Activated CD8-positive, alpha-beta memory T cell treated with anti-CD3 and anti-CD28 coated beads for 1 hour (primary cell): ENCODE results near the gene BIN2.
"Not testable (repeated sequence)": the region's sequence is repeated elsewhere in the genome, so short reads cannot be mapped to it uniquely, and the experiment has no call there.

Experiments used
- DNase-seq, 2 donors: peaks; one replicate each; pipeline ENCODE4 v3.0.0-alpha.2; 2020; ENCODE audit warnings: low read depth in 1 of 2; ENCODE audit errors: extremely low read depth in 1 of 2

BIN2 gene

GRCh38 chr12:51318057-51318806 is 5.7 kb downstream of the BIN2 start:
- DNase-seq, result not testable (repeated sequence)

- no peak for DNase-seq
These were observed 12.6 kb downstream of the BIN2 start for GRCh38 chr12:51311389-51311788.

- DNase-seq, result no peak
These were observed 16.1 kb downstream of the BIN2 start for GRCh38 chr12:51307655-51308593.

GRCh38 chr12:51306507-51306906 is 17.5 kb downstream of the BIN2 start:
- no peak for DNase-seq

DNA sequence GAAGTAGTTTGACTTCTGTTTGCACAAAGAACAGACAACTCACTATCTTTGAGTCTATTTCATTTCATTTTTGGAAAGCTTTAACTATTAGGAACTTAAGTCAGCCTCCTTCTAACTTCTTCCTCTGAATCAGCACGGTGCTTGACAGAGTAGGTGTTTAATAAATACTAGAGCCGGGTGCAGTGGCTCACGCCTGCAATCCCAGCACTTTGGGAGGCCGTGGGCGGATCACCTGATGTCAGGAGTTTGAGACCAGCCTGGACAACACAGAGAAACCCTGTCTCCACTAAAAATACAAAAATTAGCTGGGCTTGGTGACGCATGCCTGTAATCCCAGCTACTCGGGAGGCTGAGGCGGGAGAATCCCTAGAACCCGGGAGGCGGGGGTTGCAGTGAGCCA is 23.2 kb downstream of the BIN2 start:
- DNase-seq, result not testable (repeated sequence)

GRCh38 chr12:51295651-51296050 is 28.3 kb downstream of the BIN2 start:
- no peak for DNase-seq

- DNase-seq, result not testable (repeated sequence)
These were observed 29.9 kb downstream of the BIN2 start for GRCh38 chr12:51294097-51294496.

DNA sequence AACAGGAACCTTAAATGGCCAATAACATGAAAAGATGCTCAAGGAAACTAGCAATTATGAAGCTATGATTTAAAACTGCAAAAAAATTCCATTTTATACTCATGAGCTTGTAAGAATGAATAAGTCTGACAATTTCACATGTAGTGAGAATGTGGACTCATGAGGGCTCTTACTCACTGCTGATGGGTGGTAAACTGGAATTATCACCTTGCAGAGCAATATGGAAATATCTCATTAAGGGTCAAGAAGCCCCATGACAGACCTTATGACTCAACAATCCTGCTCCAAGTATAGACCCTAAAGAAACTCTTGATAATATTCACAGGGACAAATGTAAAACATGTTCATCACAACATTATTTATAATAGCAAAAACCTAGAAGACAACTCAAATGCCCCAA is 30.3 kb downstream of the BIN2 start:
- no peak for DNase-seq

DNA sequence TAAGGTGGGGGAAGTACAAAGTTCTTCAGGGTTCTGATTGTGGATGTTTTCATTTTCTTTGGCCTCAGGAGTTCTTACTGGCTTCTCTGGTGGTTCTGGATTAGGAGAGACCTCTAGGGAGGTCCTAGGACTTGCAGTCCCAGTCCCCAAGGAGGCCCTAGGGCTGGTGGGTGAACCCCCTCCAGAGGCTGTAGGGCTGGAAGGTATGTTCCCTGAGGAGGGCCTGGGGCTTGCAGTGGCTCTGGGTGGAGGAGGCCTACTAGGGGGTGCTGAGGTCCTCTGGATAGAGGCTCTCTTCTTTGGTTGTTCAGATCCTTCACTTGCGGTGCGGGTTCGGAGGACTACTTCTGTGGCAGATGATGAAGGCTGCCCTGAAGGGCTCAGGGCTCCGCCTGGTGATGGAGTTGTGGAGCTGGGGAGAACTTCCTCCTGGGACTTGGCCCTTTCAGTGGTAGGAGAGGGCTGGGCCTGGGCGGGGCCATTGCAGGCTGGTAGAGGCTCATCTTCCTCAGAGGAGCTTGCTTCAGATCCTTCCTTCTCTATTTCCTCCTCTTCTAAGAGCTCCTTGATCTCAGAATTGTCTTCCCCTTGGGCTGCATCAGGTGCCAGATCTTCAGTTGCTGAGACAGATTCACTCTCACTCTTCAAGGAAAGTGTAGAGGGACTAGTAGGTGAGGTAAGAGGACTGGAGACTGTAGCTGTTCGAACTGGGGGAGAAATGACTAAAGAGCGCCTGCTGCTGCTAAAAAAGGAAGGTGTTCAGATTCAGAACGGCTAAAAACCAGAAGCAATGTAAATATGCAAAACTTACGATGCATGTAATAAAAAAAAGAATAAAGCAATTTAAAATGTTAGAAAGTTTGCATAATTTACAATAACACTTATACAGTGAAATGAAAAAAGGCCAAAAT is 32.1 kb downstream of the BIN2 start:
- not testable (repeated sequence) for DNase-seq

DNA sequence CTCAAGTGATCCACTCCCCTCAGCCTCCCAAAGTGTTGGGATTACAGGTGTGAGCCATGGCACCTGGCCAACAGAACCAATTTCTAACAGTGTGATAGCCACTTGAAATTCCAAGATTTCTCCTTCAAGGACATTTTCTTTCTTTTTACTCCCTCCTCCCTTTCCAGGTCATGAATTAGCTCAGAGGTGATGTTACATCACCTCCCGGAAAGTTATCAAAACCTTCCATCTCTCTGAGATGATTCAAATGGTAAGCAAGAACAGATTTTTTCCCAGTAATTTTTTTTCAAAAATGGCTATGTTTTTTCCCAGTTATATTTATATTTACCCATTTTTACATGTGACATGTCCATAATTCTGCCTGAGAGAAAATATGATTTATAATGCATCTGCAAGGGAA is 38.1 kb downstream of the BIN2 start:
- no peak for DNase-seq

GRCh38 chr12:51281202-51281924 is 42.6 kb downstream of the BIN2 start:
- no peak for DNase-seq

DNA sequence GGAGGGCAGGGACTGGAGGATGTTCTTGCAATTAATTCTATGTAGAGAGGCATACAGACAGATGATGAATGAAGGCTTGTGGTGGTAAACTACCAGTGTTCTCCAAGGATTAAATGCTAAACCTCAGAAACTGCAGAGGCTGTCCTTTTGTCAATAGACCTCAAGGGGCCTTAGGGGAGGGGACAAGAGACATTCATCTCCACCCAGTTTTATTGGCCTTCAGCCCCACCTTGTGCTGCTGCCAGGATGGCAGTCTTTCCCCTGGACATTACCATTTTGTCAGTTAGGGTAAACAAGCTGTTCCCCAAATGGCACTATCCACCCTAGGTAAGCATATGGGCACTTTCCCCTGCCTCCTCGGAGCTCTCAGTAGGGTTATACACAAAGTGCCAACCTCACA is 48.9 kb downstream of the BIN2 start:
- DNase-seq, result no peak

GRCh38 chr12:51272810-51273209 is 51.2 kb downstream of the BIN2 start:
- not testable (repeated sequence) for DNase-seq

DNA sequence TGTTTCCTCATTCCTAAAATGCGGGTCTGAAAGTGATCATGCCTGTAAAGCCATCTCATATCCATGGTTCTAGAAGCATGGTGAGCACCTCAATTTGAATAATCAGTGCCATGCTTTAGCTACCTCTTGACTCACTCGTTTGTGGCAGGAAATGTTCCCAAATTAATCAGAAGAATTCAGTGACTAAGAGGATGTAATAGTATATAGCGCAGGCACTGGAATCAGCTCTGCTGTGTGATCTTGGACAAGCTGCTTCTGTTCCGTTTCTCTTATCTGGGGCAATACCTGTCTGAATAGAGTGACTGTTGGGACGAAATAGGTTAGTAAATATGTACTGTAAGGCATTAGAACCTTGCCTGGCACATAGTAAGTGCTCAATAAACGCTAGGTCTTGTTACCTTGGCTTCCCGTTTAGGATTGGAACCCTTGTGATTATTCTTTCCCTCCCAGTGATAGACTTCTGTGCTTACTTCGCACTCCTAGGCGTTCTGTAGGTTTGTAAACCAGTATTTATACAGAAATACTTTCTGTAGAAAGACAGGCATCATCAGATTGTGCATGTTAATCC is 52.9 kb downstream of the BIN2 start:
- no peak for DNase-seq

GRCh38 chr12:51270067-51270950 is 53.7 kb downstream of the BIN2 start, which contains the start of gene SMAGP:
TSS of gene SMAGP (minus strand) at chr12:51270415. CDS start at chr12:51269278, 1,137 bp downstream.
- peak in 1 of 2 donors; percentile 25 for DNase-seq

DNA sequence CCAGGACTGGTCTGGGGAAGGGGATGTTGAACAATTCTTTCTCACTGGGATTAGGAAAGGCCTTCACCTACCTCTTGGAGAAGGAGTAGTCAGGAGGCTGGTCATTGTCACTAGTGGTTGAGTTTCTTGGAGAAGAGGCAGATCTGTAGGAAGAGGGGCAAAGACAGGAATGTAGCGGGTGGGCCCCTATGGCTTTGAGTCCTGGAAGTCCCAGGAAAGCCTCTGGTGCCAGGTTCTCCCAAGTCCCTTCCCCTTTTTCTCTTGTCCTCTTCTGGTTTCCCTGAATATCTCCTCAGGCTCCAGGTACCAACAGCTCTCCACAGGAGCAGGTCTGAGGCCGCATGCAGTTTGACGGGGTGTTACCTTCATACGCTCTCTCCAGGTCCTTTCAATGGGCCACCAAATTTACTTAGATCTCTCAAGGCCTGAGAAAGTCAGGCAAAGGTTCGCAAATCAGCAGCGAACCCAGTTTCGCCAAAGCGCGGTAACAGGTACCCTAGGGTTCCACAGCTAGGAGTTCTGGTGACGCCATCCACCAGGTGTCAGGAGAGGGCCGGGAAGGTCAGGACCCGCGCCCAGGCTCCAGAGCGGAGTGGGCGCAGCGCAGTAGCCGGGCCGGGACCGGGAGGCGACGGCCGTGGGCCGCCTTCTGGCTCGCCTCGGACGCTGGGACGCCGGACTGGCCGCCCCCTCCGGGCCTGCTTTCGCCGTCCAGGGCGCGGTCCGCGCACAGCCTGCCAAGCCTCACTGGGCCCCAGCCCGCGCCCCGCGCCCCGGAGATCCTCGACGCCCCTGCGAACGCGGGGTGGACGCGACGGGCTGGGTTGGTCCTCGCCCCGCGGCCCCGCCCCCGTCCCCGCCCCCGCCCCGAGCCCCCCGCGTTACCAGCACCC is 54.6 kb downstream of the BIN2 start:
- DNase-seq, result peak; percentile 24 to 38

DNA sequence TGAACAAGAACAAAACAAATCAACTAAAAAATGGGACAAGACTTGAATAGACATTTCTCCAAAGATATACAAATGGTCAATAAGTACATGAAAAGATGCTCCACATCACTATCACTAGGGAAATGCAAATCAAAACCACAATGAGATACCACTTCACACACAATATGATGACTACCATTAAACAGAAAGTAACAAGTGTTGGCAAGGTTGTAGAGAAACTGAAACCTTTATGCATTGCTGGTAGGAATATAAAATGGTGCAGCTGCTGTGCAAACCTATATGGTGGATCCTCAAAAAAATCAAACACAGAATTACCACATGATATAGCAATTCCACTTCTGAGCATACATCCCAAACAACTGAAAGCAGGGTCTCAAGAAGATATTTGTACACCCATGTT is 59.0 kb downstream of the BIN2 start:
- no peak for DNase-seq

DNA sequence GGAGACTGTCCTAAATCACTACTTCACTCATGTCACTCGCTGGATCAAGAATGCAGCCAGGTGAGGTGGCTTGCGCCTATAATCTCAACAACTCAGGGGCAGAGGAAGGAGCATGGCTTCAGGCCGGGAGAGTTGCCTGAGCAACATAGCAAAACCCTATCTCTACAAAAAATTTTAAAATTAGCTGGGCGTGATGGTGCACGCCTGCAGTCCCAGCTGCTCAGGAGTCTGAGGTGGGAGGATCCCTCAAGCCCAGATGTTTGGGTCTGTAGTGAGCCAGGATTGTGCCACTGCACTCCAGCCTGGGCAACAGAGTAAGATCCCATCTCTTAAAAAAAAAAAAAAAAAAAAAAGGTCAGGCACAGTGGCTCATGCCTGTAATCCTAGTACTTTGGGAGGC is 59.7 kb downstream of the BIN2 start:
- no peak for DNase-seq
